B cell (primary cell): Measurements from ENCODE around the gene PIGO. TPM values are rescaled to one million over a fixed set of nuclear protein-coding genes. Genes with fewer than 3 reads are reported as not detected.

ENCODE experiments used
- ATAC-seq: fragments of 200-7000 bp; cut with Tn5 transposase; one replicate; pipeline ENCODE4 v1.10.0; 2021; ENCODE audit warnings: low read depth, mild to moderate bottlenecking, moderate number of reproducible peaks, moderate library complexity
- CTCF ChIA-PET: fragments of 350-600 bp; sonication (Branson Sonifier 250); formaldehyde crosslinking; loops from one replicate; lab custom pipeline; 2021; ENCODE audit warnings: antibody characterized with exemption, inconsistent platforms; lab: Charles Lee
- POLR2A ChIA-PET: fragments of 350-600 bp; sonication (Branson Sonifier 250); formaldehyde crosslinking; loops from one replicate; lab custom pipeline; 2021; ENCODE audit warnings: antibody characterized with exemption; lab: Charles Lee
- DNase-seq: peaks from one replicate; pipeline ENCODE4 v3.0.0; 2013
- H2AFZ ChIP-seq: 2 replicates; pipeline ENCODE4 v1.6.1; 2012; ENCODE audit warnings: mild to moderate bottlenecking, low read depth, low read length; ENCODE audit not compliant: insufficient read depth, poor library complexity, severe bottlenecking
- H3K27ac ChIP-seq, 2 donors: 1 replicate in 1 of 2; 2 replicates in 1 of 2; pipeline ENCODE4 v1.5.1; 2012 to 2013; ENCODE audit warnings: low read length in 2 of 2, mild to moderate bottlenecking in 2 of 2, moderate library complexity in 1 of 2
- H3K27me3 ChIP-seq, 4 experiments: fragments of 200-600 bp in 1 of 4; sonication (generic) in 1 of 4; replicated peaks in 1 of 4; 1 replicate in 2 of 4; 2 replicates in 2 of 4; pipeline versions ENCODE4 v1.6.1 to v1.7.0; 2013 to 2016; ENCODE audit warnings: low read length in 3 of 4, mild to moderate bottlenecking in 2 of 4, mixed read lengths in 1 of 4, moderate library complexity in 1 of 4; ENCODE audit not compliant: insufficient read depth in 4 of 4, control insufficient read depth in 3 of 4; ENCODE audit errors: control extremely low read depth in 1 of 4
- H3K36me3 ChIP-seq, 2 experiments: replicated peaks in 1 of 2; 1 replicate in 1 of 2; 2 replicates in 1 of 2; pipeline versions ENCODE4 v1.6.1 to v1.7.1; 2013; ENCODE audit warnings: low read length in 1 of 2; ENCODE audit not compliant: insufficient read depth in 2 of 2, control insufficient read depth in 1 of 2; ENCODE audit errors: control extremely low read depth in 1 of 2, extremely low read depth in 1 of 2
- H3K4me1 ChIP-seq, 2 donors: fragments of 200-600 bp in 1 of 2; sonication (generic) in 1 of 2; 1 replicate in 1 of 2; 2 replicates in 1 of 2; pipeline versions ENCODE4 v1.5.1 to v1.6.1; 2013 to 2017; ENCODE audit warnings: low read length in 2 of 2; ENCODE audit not compliant: control insufficient read depth in 2 of 2, insufficient read depth in 2 of 2
- H3K4me2 ChIP-seq: replicated peaks from 2 replicates; pipeline ENCODE3; 2012; ENCODE audit warnings: mild to moderate bottlenecking, low read depth, low read length; ENCODE audit not compliant: poor library complexity, severe bottlenecking
- H3K4me3 ChIP-seq, 5 experiments: fragments of 200-600 bp in 1 of 5; sonication (generic) in 1 of 5; 1 replicate in 3 of 5; 2 replicates in 2 of 5; pipeline versions ENCODE4 v1.5.1 to v1.7.0; 2011 to 2016; ENCODE audit warnings: low read length in 4 of 5, mild to moderate bottlenecking in 4 of 5, low read depth in 2 of 5, control low read depth in 1 of 5, moderate library complexity in 1 of 5; ENCODE audit not compliant: insufficient read depth in 1 of 5; ENCODE audit errors: control extremely low read depth in 1 of 5, extremely low read depth in 1 of 5
- H3K79me2 ChIP-seq: fragments of 200-600 bp; sonication (generic); one replicate; pipeline ENCODE4 v1.6.0; 2016; ENCODE audit warnings: low read length; ENCODE audit not compliant: control insufficient read depth, insufficient read depth
- H3K9ac ChIP-seq: fragments of 200-600 bp; sonication (generic); 2 replicates; pipeline ENCODE4 v1.6.1; 2017; ENCODE audit warnings: mild to moderate bottlenecking, low read length, moderate library complexity
- H3K9me3 ChIP-seq, 3 donors: one replicate each; pipeline versions ENCODE4 v1.6.1 to v1.7.1; 2013; ENCODE audit warnings: low read length in 2 of 3; ENCODE audit not compliant: control insufficient read depth in 2 of 3, insufficient read depth in 1 of 3; ENCODE audit errors: control extremely low read depth in 1 of 3
- H4K20me1 ChIP-seq: 2 replicates; pipeline ENCODE4 v1.6.0; 2012; ENCODE audit warnings: mild to moderate bottlenecking, low read length; ENCODE audit not compliant: insufficient read depth, control insufficient read depth, poor library complexity, severe bottlenecking
- H3K27ac Mint-ChIP-seq: one replicate; pipeline ENCODE4 v1.8.0; 2021; ENCODE audit warnings: mixed read lengths
- H3K27me3 Mint-ChIP-seq: one replicate; pipeline ENCODE4 v1.8.0; 2021; ENCODE audit warnings: mixed read lengths
- H3K4me1 Mint-ChIP-seq: one replicate; pipeline ENCODE4 v1.8.0; 2021; ENCODE audit warnings: mixed read lengths
- H3K4me3 Mint-ChIP-seq: one replicate; pipeline ENCODE4 v1.8.0; 2021; ENCODE audit warnings: mixed read lengths
- H3K9me3 Mint-ChIP-seq: one replicate; pipeline ENCODE4 v1.8.0; 2022; ENCODE audit warnings: mixed read lengths; ENCODE audit not compliant: insufficient read depth
- CTCF ChIP-seq: fragments of 200-600 bp; IDR thresholded peaks from one replicate; pipeline ENCODE4 v1.8.0; 2022; ENCODE audit warnings: antibody characterized with exemption, mild to moderate bottlenecking
- EZH2 ChIP-seq: IDR thresholded peaks from 2 replicates; pipeline ENCODE4 v1.6.1; 2012; ENCODE audit warnings: borderline replicate concordance, low read depth, mild to moderate bottlenecking, moderate library complexity, low read length; ENCODE audit not compliant: insufficient read depth, poor library complexity, severe bottlenecking
- WGBS: methylation state at CpG from one replicate; pipeline ENCODE4 v1.1.5; 2013; ENCODE audit warnings: missing lambda C conversion rate; ENCODE audit not compliant: insufficient coverage; 5-methylcytosine and 5-hydroxymethylcytosine counted together
- intact Hi-C: fragments of 100-400 bp; cut with micrococcal nuclease; formaldehyde crosslinking; loops from one replicate; pipeline ENCODE4 v1.10.0; 2022
- polyA plus RNA-seq: library from polyadenylated mRNA; depleted of rRNA; stranded (reverse); fragments of >200 nt; gene quantifications from 2 replicates; pipeline ENCODE4 v1.2.3, GENCODE V29; 2012
- total RNA-seq, 2 donors: library from RNA; stranded (reverse); fragments of 120-200 nt in 1 of 2; gene quantifications; 1 replicate in 1 of 2; 2 replicates in 1 of 2; pipeline versions ENCODE4 v1.2.3 to v1.2.4, GENCODE V29; 2013 to 2022

PIGO gene
- total and polyA plus RNA-seq, 2 donors (not counting 1 experiment from before 2014, with no cell fraction given) = 25.7 to 32.5 TPM

- DNase-seq (no peak), ATAC-seq (no peak)
- H3K27ac ChIP-seq = no peak overlapping the region
- H3K9me3 ChIP-seq = no peaks in the 10 kb centered on the region
- Mint-ChIP-seq H3K4me3 (no peak overlapping the region), H3K27me3 (no peaks in the 10 kb centered on the region), H3K27ac (no peak overlapping the region), H3K9me3 (no peaks in the 10 kb centered on the region), H3K4me1 (no peaks in the 10 kb centered on the region)
- no peak overlapping the region for H3K9ac ChIP-seq
- H3K36me3 ChIP-seq = peaks cover 20 to 76% of the 10 kb centered on the region in 2 experiments
- H3K4me3 ChIP-seq = no peak overlapping the region
- no peaks in the 10 kb centered on the region for H3K4me1 ChIP-seq
- 100% methylated on average over 8 of the region's 8 CpGs for WGBS
- no peaks in the 10 kb centered on the region for H3K27me3 ChIP-seq
- TF ChIP-seq CTCF = no peak
- intact Hi-C loops = no loop called here
- peaks cover 41% of the 10 kb centered on the region for H4K20me1 ChIP-seq
- ChIA-PET CTCF (no interaction called here), POLR2A (no interaction called here)
- H2AFZ ChIP-seq = no peak overlapping the region
- no peak overlapping the region for H3K4me2 ChIP-seq
- peaks cover 7% of the 10 kb centered on the region for H3K79me2 ChIP-seq
These were observed 39.1 kb downstream of the PIGO start for GRCh38 chr9:35057271-35057620.

GRCh38 chr9:35056571-35057270, 39.7 kb downstream of the PIGO start:
- no peaks in the 10 kb centered on the region for H3K9me3 ChIP-seq
- ChIA-PET POLR2A (no interaction called here), CTCF (no interaction called here)
- ATAC-seq (no peak), DNase-seq (no peak)
- H3K4me3 ChIP-seq = no peak overlapping the region
- H4K20me1 ChIP-seq = peaks cover 36% of the 10 kb centered on the region
- Mint-ChIP-seq H3K27me3 (no peaks in the 10 kb centered on the region), H3K9me3 (no peaks in the 10 kb centered on the region), H3K4me3 (no peak overlapping the region), H3K27ac (no peak overlapping the region), H3K4me1 (no peaks in the 10 kb centered on the region)
- peaks cover 5% of the 10 kb centered on the region for H3K79me2 ChIP-seq
- 100% methylated on average over 6 of the region's 9 CpGs for WGBS
- intact Hi-C loops = no loop called here
- TF ChIP-seq CTCF (no peak), EZH2 (no peak)
- no peak overlapping the region for H2AFZ ChIP-seq
- H3K36me3 ChIP-seq = peaks cover 19 to 74% of the 10 kb centered on the region in 2 experiments
- H3K4me2 ChIP-seq = no peak overlapping the region
- no peak overlapping the region for H3K9ac ChIP-seq
- H3K4me1 ChIP-seq = no peaks in the 10 kb centered on the region
- H3K27ac ChIP-seq = no peak overlapping the region
- H3K27me3 ChIP-seq = no peaks in the 10 kb centered on the region
